Islet of Langerhans (tissue), 1 donor: ENCODE data around the gene HIGD1A.

Experiments used
- FAIRE-seq: peaks from one replicate; lab custom pipeline; 2011; peaks lifted over from hg19 to GRCh38; lab: Jason Lieb, UNC

Gene HIGD1A

GRCh38 chr3:42804106-42804830, at the start of gene HIGD1A:
Gene HIGD1A (minus strand): TSS chr3:42804490. CDS start chr3:42794253, 10,237 bp downstream.
- FAIRE-seq, result no peak

GRCh38 chr3:42853739-42854302, 49.5 kb upstream of the HIGD1A start:
- FAIRE-seq, result no peak

- FAIRE-seq, result no peak
Measured at GRCh38 chr3:42853056-42853455, 48.8 kb upstream of the HIGD1A start.

- no peak for FAIRE-seq
Measured at GRCh38 chr3:42852441-42852840, 48.2 kb upstream of the HIGD1A start.

- FAIRE-seq, result no peak
Measured at GRCh38 chr3:42851228-42851834, 47.0 kb upstream of the HIGD1A start.

GRCh38 chr3:42850263-42850662, 46.0 kb upstream of the HIGD1A start:
- no peak for FAIRE-seq

- FAIRE-seq, result no peak
Measured at GRCh38 chr3:42849017-42849416, 44.7 kb upstream of the HIGD1A start.

GRCh38 chr3:42847731-42848130, 43.4 kb upstream of the HIGD1A start:
- no peak for FAIRE-seq

- FAIRE-seq, result no peak
Measured at GRCh38 chr3:42846685-42847522, 42.6 kb upstream of the HIGD1A start.

- FAIRE-seq, result no peak
Measured at GRCh38 chr3:42844815-42845214, 40.5 kb upstream of the HIGD1A start.

- no peak for FAIRE-seq
Measured at GRCh38 chr3:42844412-42844713, 40.1 kb upstream of the HIGD1A start.

- FAIRE-seq, result no peak
Measured at GRCh38 chr3:42843713-42844411, 39.6 kb upstream of the HIGD1A start.

- no peak for FAIRE-seq
Measured at GRCh38 chr3:42841332-42841731, 37.0 kb upstream of the HIGD1A start.

GRCh38 chr3:42839616-42840015, 35.3 kb upstream of the HIGD1A start:
- FAIRE-seq, result peak; percentile 96

- no peak for FAIRE-seq
Measured at GRCh38 chr3:42838571-42838970, 34.3 kb upstream of the HIGD1A start.

- no peak for FAIRE-seq
Measured at GRCh38 chr3:42836150-42837123, 32.1 kb upstream of the HIGD1A start.

- no peak for FAIRE-seq
Measured at GRCh38 chr3:42831321-42831713, 27.0 kb upstream of the HIGD1A start.

- FAIRE-seq, result no peak
Measured at GRCh38 chr3:42830437-42831320, 26.4 kb upstream of the HIGD1A start.

GRCh38 chr3:42829628-42830436, 25.5 kb upstream of the HIGD1A start:
- FAIRE-seq, result no peak
